HFFc6 (cell line): ENCODE measurements around the gene EGLN2. TPM values are rescaled to one million over a fixed set of nuclear protein-coding genes. Genes with fewer than 3 reads are reported as not detected.

Experiments used
- DNase-seq: peaks from one replicate; pipeline ENCODE4 v3.0.0-alpha.2; 2018
- H3K27ac Mint-ChIP-seq: 2 replicates; pipeline ENCODE4 v1.8.0; 2020; ENCODE audit warnings: mild to moderate bottlenecking, mixed read lengths
- H3K27me3 Mint-ChIP-seq: 2 replicates; pipeline ENCODE4 v1.8.0; 2021; ENCODE audit warnings: mild to moderate bottlenecking, moderate library complexity, mixed read lengths; ENCODE audit not compliant: insufficient read depth
- H3K36me3 Mint-ChIP-seq: 2 replicates; pipeline ENCODE4 v1.8.0; 2021; ENCODE audit warnings: low read depth, mixed read lengths
- H3K4me1 Mint-ChIP-seq: 2 replicates; pipeline ENCODE4 v1.8.0; 2020; ENCODE audit warnings: low read depth, mixed read lengths
- H3K4me3 Mint-ChIP-seq: 2 replicates; pipeline ENCODE4 v1.8.0; 2020; ENCODE audit warnings: mild to moderate bottlenecking, moderate library complexity, mixed read lengths
- H3K9me3 Mint-ChIP-seq: 2 replicates; pipeline ENCODE4 v1.8.0; 2020; ENCODE audit warnings: mild to moderate bottlenecking, mixed read lengths
- CTCF ChIP-seq: fragments of 200-600 bp; sonication (generic); IDR thresholded peaks from 2 replicates; pipeline ENCODE4 v1.5.0; 2021; ENCODE audit warnings: antibody characterized with exemption, mild to moderate bottlenecking
- total RNA-seq, 6 experiments: library from RNA; stranded (reverse); fragmentation: NEBNext Ultra II Directional; extraction: Animal tissue kit (Norgen Biotek cat#: 25700); gene quantifications; 2 replicates in 1 of 6; 3 replicates in 5 of 6; pipeline ENCODE4 v1.2.3, GENCODE V29; 2021

Gene EGLN2
- total RNA-seq, 6 experiments from 2014 or later: 56.0 to 72.0 (median 60.1) TPM

GRCh38 chr19:40754611-40755247, 44.3 kb upstream of the EGLN2 start:
- peak; percentile 21 for DNase-seq
- peak overlapping the region; percentile 64 for H3K27ac Mint-ChIP-seq
- peak overlapping the region; percentile 28 for H3K4me3 Mint-ChIP-seq
- peaks cover 35% of the 10 kb centered on the region for H3K4me1 Mint-ChIP-seq
- no peaks in the 10 kb centered on the region for H3K9me3 Mint-ChIP-seq
- no peak for TF ChIP-seq CTCF
- peaks cover 52% of the 10 kb centered on the region for H3K36me3 Mint-ChIP-seq
- peaks cover 6% of the 10 kb centered on the region for H3K27me3 Mint-ChIP-seq

GRCh38 chr19:40755248-40755624, 43.8 kb upstream of the EGLN2 start:
- Mint-ChIP-seq H3K4me3 (no peak overlapping the region), H3K27me3 (peaks cover 6% of the 10 kb centered on the region), H3K9me3 (no peaks in the 10 kb centered on the region), H3K27ac (no peak overlapping the region), H3K36me3 (peaks cover 51% of the 10 kb centered on the region), H3K4me1 (peaks cover 30% of the 10 kb centered on the region)
- no peak for TF ChIP-seq CTCF
- DNase-seq: no peak

GRCh38 chr19:40755791-40756190, 43.2 kb upstream of the EGLN2 start:
- H3K4me1 Mint-ChIP-seq: peaks cover 29% of the 10 kb centered on the region
- H3K9me3 Mint-ChIP-seq: no peaks in the 10 kb centered on the region
- peaks cover 2% of the 10 kb centered on the region for H3K27me3 Mint-ChIP-seq
- H3K27ac Mint-ChIP-seq: no peak overlapping the region; the same call in 1 of the 2 replicates
- no peak overlapping the region for H3K4me3 Mint-ChIP-seq
- DNase-seq: no peak
- TF ChIP-seq CTCF: no peak
- H3K36me3 Mint-ChIP-seq: peaks cover 55% of the 10 kb centered on the region

GRCh38 chr19:40756502-40757110, 42.4 kb upstream of the EGLN2 start:
- no peak overlapping the region for H3K4me3 Mint-ChIP-seq
- no peak overlapping the region; the same call in 1 of the 2 replicates for H3K27ac Mint-ChIP-seq

GRCh38 chr19:40758491-40758890, 40.5 kb upstream of the EGLN2 start:
- no peak for DNase-seq
- no peak overlapping the region for H3K4me3 Mint-ChIP-seq
- peaks cover 4% of the 10 kb centered on the region for H3K27me3 Mint-ChIP-seq
- H3K9me3 Mint-ChIP-seq: no peaks in the 10 kb centered on the region
- TF ChIP-seq CTCF: no peak
- H3K36me3 Mint-ChIP-seq: peaks cover 51% of the 10 kb centered on the region
- peaks cover 23% of the 10 kb centered on the region for H3K4me1 Mint-ChIP-seq
- H3K27ac Mint-ChIP-seq: no peak overlapping the region

More at GRCh38 chr19:40756502-40757110, 42.4 kb upstream of the EGLN2 start:
- H3K4me1 Mint-ChIP-seq: peaks cover 29% of the 10 kb centered on the region
- DNase-seq: no peak
- no peaks in the 10 kb centered on the region for H3K9me3 Mint-ChIP-seq
- no peak for TF ChIP-seq CTCF
- peaks cover 2% of the 10 kb centered on the region for H3K27me3 Mint-ChIP-seq
- H3K36me3 Mint-ChIP-seq: peaks cover 53% of the 10 kb centered on the region
